Measurements from ENCODE around the gene WDFY3. TPM values are rescaled to one million over a fixed set of nuclear protein-coding genes. Genes with fewer than 3 reads are reported as not detected.

The WDFY3 gene
- total and polyA plus RNA-seq, 9 donors: 13.2 to 90.0 (median 77.4) TPM

DNA sequence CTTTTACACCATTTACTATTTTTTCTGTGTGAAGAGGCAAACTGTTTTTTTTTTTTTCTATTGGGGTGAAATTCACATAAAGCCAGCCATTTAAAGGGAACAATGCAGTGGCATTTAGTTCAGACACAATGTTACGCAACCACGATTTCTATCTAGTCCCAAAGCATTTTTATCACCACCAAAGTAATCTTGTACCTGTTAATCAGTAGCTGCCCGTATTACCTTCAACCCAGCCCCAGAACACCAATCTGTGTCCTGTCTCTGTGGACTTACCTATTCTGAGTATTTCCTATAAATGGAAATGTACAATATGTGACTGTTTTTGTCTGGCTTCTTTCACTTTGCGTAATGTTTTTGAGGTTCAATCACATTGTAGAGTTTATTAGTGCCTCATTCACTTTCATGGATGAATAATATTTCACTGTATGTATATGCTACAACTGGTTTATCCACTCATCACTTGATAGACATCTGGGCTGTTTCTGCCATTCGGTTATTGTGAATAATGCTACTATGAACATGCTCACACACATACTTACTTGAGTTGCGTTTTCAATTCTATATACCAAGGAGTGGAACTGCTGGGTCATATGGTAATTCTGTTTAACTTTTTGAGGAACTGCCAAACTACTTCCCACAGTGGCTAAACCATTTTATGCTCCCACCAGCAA is 267.4 kb downstream of the WDFY3 start:
- H3K27ac ChIP-seq: no peak overlapping the region
- no peaks in the 10 kb centered on the region for H3K27me3 ChIP-seq
- intact Hi-C loops (cut with DNase I): no loop called here
- no peak for DNase-seq
- no peak overlapping the region for H3K4me3 ChIP-seq
- WGBS, 3 donors: 94 to 98% (median 95%) methylated on average over 6 of the region's 6 CpGs
- no peaks in the 10 kb centered on the region for H3K36me3 ChIP-seq
- no peak for TF ChIP-seq POLR2A (IDR thresholded peaks at IDR 0.05)
- TF ChIP-seq, protein P1, sequence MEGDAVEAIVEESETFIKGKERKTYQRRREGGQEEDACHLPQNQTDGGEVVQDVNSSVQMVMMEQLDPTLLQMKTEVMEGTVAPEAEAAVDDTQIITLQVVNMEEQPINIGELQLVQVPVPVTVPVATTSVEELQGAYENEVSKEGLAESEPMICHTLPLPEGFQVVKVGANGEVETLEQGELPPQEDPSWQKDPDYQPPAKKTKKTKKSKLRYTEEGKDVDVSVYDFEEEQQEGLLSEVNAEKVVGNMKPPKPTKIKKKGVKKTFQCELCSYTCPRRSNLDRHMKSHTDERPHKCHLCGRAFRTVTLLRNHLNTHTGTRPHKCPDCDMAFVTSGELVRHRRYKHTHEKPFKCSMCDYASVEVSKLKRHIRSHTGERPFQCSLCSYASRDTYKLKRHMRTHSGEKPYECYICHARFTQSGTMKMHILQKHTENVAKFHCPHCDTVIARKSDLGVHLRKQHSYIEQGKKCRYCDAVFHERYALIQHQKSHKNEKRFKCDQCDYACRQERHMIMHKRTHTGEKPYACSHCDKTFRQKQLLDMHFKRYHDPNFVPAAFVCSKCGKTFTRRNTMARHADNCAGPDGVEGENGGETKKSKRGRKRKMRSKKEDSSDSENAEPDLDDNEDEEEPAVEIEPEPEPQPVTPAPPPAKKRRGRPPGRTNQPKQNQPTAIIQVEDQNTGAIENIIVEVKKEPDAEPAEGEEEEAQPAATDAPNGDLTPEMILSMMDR (IDR thresholded peaks at IDR 0.05): no peak
- TF ChIP-seq EP300 (IDR thresholded peaks at IDR 0.05): no peak
- no peaks in the 10 kb centered on the region for H3K4me1 ChIP-seq (ENCODE audit: insufficient read depth)
- H3K9me3 ChIP-seq: no peaks in the 10 kb centered on the region

- Histone ChIP-seq H3K4me3 (no peak overlapping the region), H3K27ac (no peak overlapping the region), H3K9me3 (no peaks in the 10 kb centered on the region), H3K27me3 (no peaks in the 10 kb centered on the region), H3K4me1 (ENCODE audit: insufficient read depth) (no peaks in the 10 kb centered on the region), H3K36me3 (no peaks in the 10 kb centered on the region)
- DNase-seq: no peak
- intact Hi-C loops (cut with DNase I): no loop called here
- WGBS, 3 donors: 69 to 77% (median 73%) methylated on average over 4 of the region's 4 CpGs
- TF ChIP-seq, protein P1 (IDR thresholded peaks at IDR 0.05): no peak
- TF ChIP-seq POLR2A (IDR thresholded peaks at IDR 0.05) (no peak), EP300 (IDR thresholded peaks at IDR 0.05) (no peak)
Measured at GRCh38 chr4:84697615-84698201, 268.8 kb downstream of the WDFY3 start.

DNA sequence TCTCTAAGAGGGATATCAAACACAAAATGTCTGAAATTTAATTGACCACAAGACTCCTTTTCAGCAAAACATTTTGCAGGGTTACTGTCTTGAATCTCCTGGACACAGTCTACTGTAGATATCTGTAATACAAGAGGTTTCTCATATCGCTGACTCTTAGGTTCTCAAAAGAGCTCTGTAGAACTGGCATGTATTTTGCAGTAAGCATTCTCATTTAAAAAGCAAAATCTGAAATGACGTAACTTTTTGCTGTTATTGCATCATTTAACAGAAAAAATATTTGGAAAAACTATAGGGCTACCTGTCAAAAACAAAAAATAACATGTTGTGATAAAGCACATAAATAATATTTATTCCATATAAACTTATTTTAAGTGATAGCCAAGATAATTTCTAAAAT is 269.3 kb downstream of the WDFY3 start:
- Histone ChIP-seq H3K4me1 (ENCODE audit: insufficient read depth) (no peaks in the 10 kb centered on the region), H3K27ac (no peak overlapping the region), H3K9me3 (no peaks in the 10 kb centered on the region), H3K36me3 (no peaks in the 10 kb centered on the region), H3K27me3 (no peaks in the 10 kb centered on the region), H3K4me3 (no peak overlapping the region)
- WGBS, 3 donors: 87 to 99% (median 96%) methylated on average over 2 of the region's 2 CpGs
- intact Hi-C loops (cut with DNase I): no loop called here
- no peak for DNase-seq
- no peak for TF ChIP-seq POLR2A (IDR thresholded peaks at IDR 0.05)
- TF ChIP-seq, protein P1 (IDR thresholded peaks at IDR 0.05): no peak
- no peak for TF ChIP-seq EP300 (IDR thresholded peaks at IDR 0.05)

- DNase-seq: no peak
- Histone ChIP-seq H3K27me3 (no peaks in the 10 kb centered on the region), H3K9me3 (no peaks in the 10 kb centered on the region), H3K4me1 (ENCODE audit: insufficient read depth) (no peaks in the 10 kb centered on the region), H3K4me3 (no peak overlapping the region), H3K27ac (no peak overlapping the region), H3K36me3 (no peaks in the 10 kb centered on the region)
- TF ChIP-seq POLR2A (IDR thresholded peaks at IDR 0.05) (no peak), EP300 (IDR thresholded peaks at IDR 0.05) (no peak)
- TF ChIP-seq, protein P1 (IDR thresholded peaks at IDR 0.05): no peak
- WGBS, 3 donors: 81 to 86% (median 82%) methylated on average over 1 of the region's 1 CpG
- intact Hi-C loops (cut with DNase I): no loop called here
Measured at GRCh38 chr4:84691800-84692199, 274.7 kb downstream of the WDFY3 start.
